T47D (cell line): Measurements from ENCODE around the gene ZNF35.
"Not testable (repeated sequence)": the region's sequence is repeated elsewhere in the genome, so short reads cannot be mapped to it uniquely, and the experiment has no call there.

Experiments used
- DNase-seq, 2 experiments: peaks; one replicate each; pipeline versions ENCODE4 v3.0.0 to v3.0.0-alpha.2; 2011 to 2012; ENCODE audit warnings: low read depth in 1 of 2, low spot score in 1 of 2
- JUND ChIP-seq: IDR thresholded peaks from 2 replicates; pipeline ENCODE4 v1.6.1; 2012; ENCODE audit warnings: low read depth
- in situ Hi-C: cut with HindIII; loops from 2 replicates; pipeline ENCODE4 v1.10.0; 2016; ENCODE audit warnings: low sequenced_read_pairs, low pct_unique_long_range_greater_than_20kb

The ZNF35 gene

GRCh38 chr3:44661189-44661588, 12.7 kb downstream of the ZNF35 start:
- peak in 1 of 2 experiments; percentile 30 for DNase-seq
- in situ Hi-C loops = no loop called here
- TF ChIP-seq JUND = no peak

- TF ChIP-seq JUND = no peak
- DNase-seq = no peak
- in situ Hi-C loops = no loop called here
Measured at GRCh38 chr3:44665173-44665572, 16.6 kb downstream of the ZNF35 start.

GRCh38 chr3:44666346-44666745, 17.8 kb downstream of the ZNF35 start:
- in situ Hi-C loops = no loop called here
- TF ChIP-seq JUND = no peak

GRCh38 chr3:44669760-44670159, 21.2 kb downstream of the ZNF35 start:
- in situ Hi-C loops = no loop called here
- no peak for TF ChIP-seq JUND
- DNase-seq = no peak

More at GRCh38 chr3:44666346-44666745, 17.8 kb downstream of the ZNF35 start:
- DNase-seq = no peak

GRCh38 chr3:44673466-44673865, 24.9 kb downstream of the ZNF35 start:
- DNase-seq, in situ Hi-C loops: not testable (repeated sequence)

GRCh38 chr3:44674211-44674610, 25.7 kb downstream of the ZNF35 start:
- no peak for DNase-seq
- in situ Hi-C loops = no loop called here
- TF ChIP-seq JUND = no peak

GRCh38 chr3:44678480-44679116, 30.1 kb downstream of the ZNF35 start:
- no peak for DNase-seq
- in situ Hi-C loops = no loop called here
- no peak for TF ChIP-seq JUND

- no peak for DNase-seq
- no peak for TF ChIP-seq JUND
- in situ Hi-C loops = no loop called here
Measured at GRCh38 chr3:44680921-44681455, 32.5 kb downstream of the ZNF35 start.

- no peak for DNase-seq
- no peak for TF ChIP-seq JUND
- in situ Hi-C loops = no loop called here
Measured at GRCh38 chr3:44682182-44682896, 33.8 kb downstream of the ZNF35 start.

- no peak for TF ChIP-seq JUND
- DNase-seq = no peak
- in situ Hi-C loops = no loop called here
Measured at GRCh38 chr3:44685128-44685800, 36.7 kb downstream of the ZNF35 start.

- no peak for TF ChIP-seq JUND
- no peak for DNase-seq
- in situ Hi-C loops = no loop called here
Measured at GRCh38 chr3:44687898-44688297, 39.4 kb downstream of the ZNF35 start.
